Activated CD4-positive, alpha-beta T cell treated with anti-CD3 and anti-CD28 coated beads, Interleukin-10, Interleukin-2, amounts not matched to agents 100 ng/mL and 50 ng/mL, durations not matched to agents 16 hours and 8 hours (primary cell): ENCODE results near the gene CD8B2.
A peak's percentile ranks its signal among the peaks of the same experiment; 100 is the strongest.
"Not testable (repeated sequence)": the region's sequence is repeated elsewhere in the genome, so short reads cannot be mapped to it uniquely, and the experiment has no call there.

ENCODE experiments used
- DNase-seq: peaks from one replicate; pipeline ENCODE4 v3.0.0-alpha.2; 2020

The CD8B2 gene

GRCh38 chr2:106553321-106553720 lies 66.2 kb downstream of the CD8B2 start:
- DNase-seq, result no peak

GRCh38 chr2:106554411-106554810 lies 67.2 kb downstream of the CD8B2 start:
- no peak for DNase-seq

- DNase-seq, result no peak
Observed at GRCh38 chr2:106555053-106555452, 67.9 kb downstream of the CD8B2 start.

- DNase-seq, result not testable (repeated sequence)
Observed at GRCh38 chr2:106559786-106560185, 72.6 kb downstream of the CD8B2 start.

- no peak for DNase-seq
Observed at GRCh38 chr2:106560773-106561172, 73.6 kb downstream of the CD8B2 start.

GRCh38 chr2:106561356-106561755 lies 74.2 kb downstream of the CD8B2 start:
- no peak for DNase-seq

- no peak for DNase-seq
Observed at GRCh38 chr2:106561803-106562202, 74.6 kb downstream of the CD8B2 start.

GRCh38 chr2:106562268-106563186 lies 75.4 kb downstream of the CD8B2 start:
- DNase-seq, result no peak

GRCh38 chr2:106563195-106563594 lies 76.0 kb downstream of the CD8B2 start:
- no peak for DNase-seq

GRCh38 chr2:106565599-106565998 lies 78.4 kb downstream of the CD8B2 start:
- DNase-seq, result no peak

GRCh38 chr2:106566050-106566449 lies 78.9 kb downstream of the CD8B2 start:
- DNase-seq, result peak; percentile 22

- not testable (repeated sequence) for DNase-seq
Observed at GRCh38 chr2:106566484-106566883, 79.3 kb downstream of the CD8B2 start.

GRCh38 chr2:106570316-106570715 lies 83.2 kb downstream of the CD8B2 start:
- DNase-seq, result no peak
